ENCODE measurements around the gene NFATC1. TPM values are rescaled to one million over a fixed set of nuclear protein-coding genes. Genes with fewer than 3 reads are reported as not detected.

The NFATC1 gene
- polyA plus RNA-seq, 1 of the 3 experiments (the other 2 are of a cell fraction): 0.02 TPM

GRCh38 chr18:79548986-79549637, 153.4 kb downstream of the NFATC1 start:
- H3K9ac ChIP-seq: no peak overlapping the region
- H3K9me2 ChIP-seq: no peaks in the 10 kb centered on the region
- ChIA-PET POLR2A (no interaction called here), CTCF (interaction anchor here (1.0 kb wide), 1 partner anchor 19 kb away, joined by 3 read pairs; no protein-coding TSS in a partner anchor)
- DNase-seq: no peak
- no peaks in the 10 kb centered on the region for H4K20me1 ChIP-seq (ENCODE audit: insufficient read depth)
- no peaks in the 10 kb centered on the region for H3F3A ChIP-seq (replicated peaks; ENCODE audit: insufficient read depth)
- no peaks in the 10 kb centered on the region for H3K79me2 ChIP-seq (ENCODE audit: insufficient read depth)
- no peaks in the 10 kb centered on the region for H3K36me3 ChIP-seq (replicated peaks in 1 of 2; ENCODE audit: control insufficient read depth in 1 of 2, insufficient read depth in 2 of 2, low read length in 1 of 2)
- H2AFZ ChIP-seq (ENCODE audit: low read depth): no peak overlapping the region
- no peak overlapping the region for H3K4me3 ChIP-seq (ENCODE audit: low read depth in 2 of 2, low read length in 1 of 2)
- WGBS (ENCODE audit: low lambda C conversion rate): 6% methylated on average over 8 of the region's 31 CpGs
- H3K9me3 ChIP-seq: no peaks in the 10 kb centered on the region
- no peak overlapping the region for H3K4me2 ChIP-seq
- no peak overlapping the region for H3K27ac ChIP-seq (ENCODE audit: low read depth in 2 of 2, low read length in 1 of 2)
- peaks cover 72% of the 10 kb centered on the region for H3K27me3 ChIP-seq (ENCODE audit: insufficient read depth)
- no peaks in the 10 kb centered on the region for H3K4me1 ChIP-seq (ENCODE audit: control insufficient read depth in 1 of 2, insufficient read depth in 2 of 2, low read depth in 1 of 2, low read length in 1 of 2)
- TF ChIP-seq CTCF (IDR thresholded peaks at IDR 0.05): no peak
- TF ChIP-seq TEAD4 (IDR thresholded peaks at IDR 0.05; ENCODE audit: borderline replicate concordance, insufficient read depth): no peak
- TF ChIP-seq TCF12 (IDR thresholded peaks at IDR 0.05): no peak
- no peak for TF ChIP-seq RCOR1 (IDR thresholded peaks at IDR 0.05; ENCODE audit: low read length)
- TF ChIP-seq SIN3A (IDR thresholded peaks at IDR 0.05; ENCODE audit: borderline replicate concordance, low read depth, low read length): no peak
- TF ChIP-seq EZH2phosphoT487 (IDR thresholded peaks at IDR 0.05; ENCODE audit: borderline replicate concordance, low read depth): no peak
- TF ChIP-seq SMC3 (IDR thresholded peaks at IDR 0.05; ENCODE audit: low read depth, low read length): no peak
- TF ChIP-seq ELF1 (IDR thresholded peaks at IDR 0.05): no peak
- TF ChIP-seq PBX3 (IDR thresholded peaks at IDR 0.05): no peak
- TF ChIP-seq USF2 (IDR thresholded peaks at IDR 0.05; ENCODE audit: borderline replicate concordance, low read depth, low read length): no peak
- no peak for TF ChIP-seq MXI1 (IDR thresholded peaks at IDR 0.05; ENCODE audit: low read depth, low read length)
- TF ChIP-seq NRF1 (IDR thresholded peaks at IDR 0.05; ENCODE audit: low read depth, low read length): no peak
- no peak for TF ChIP-seq CHD2 (IDR thresholded peaks at IDR 0.05; ENCODE audit: low read length, partially characterized antibody)
- no peak for TF ChIP-seq FOSL2 (IDR thresholded peaks at IDR 0.05; ENCODE audit: borderline replicate concordance, low read depth)
- no peak for TF ChIP-seq RXRA (IDR thresholded peaks at IDR 0.05; ENCODE audit: borderline replicate concordance, low read depth)
- TF ChIP-seq NFIC (IDR thresholded peaks at IDR 0.05; ENCODE audit: borderline replicate concordance): no peak
- TF ChIP-seq JUND (IDR thresholded peaks at IDR 0.05): no peak
